Amniotic stem cell (primary cell): ENCODE measurements around the gene TADA3.

Source experiments
- DNase-seq: peaks from one replicate; lab custom pipeline; 2025; lab: John Stamatoyannopoulos, UW

TADA3 gene

DNA sequence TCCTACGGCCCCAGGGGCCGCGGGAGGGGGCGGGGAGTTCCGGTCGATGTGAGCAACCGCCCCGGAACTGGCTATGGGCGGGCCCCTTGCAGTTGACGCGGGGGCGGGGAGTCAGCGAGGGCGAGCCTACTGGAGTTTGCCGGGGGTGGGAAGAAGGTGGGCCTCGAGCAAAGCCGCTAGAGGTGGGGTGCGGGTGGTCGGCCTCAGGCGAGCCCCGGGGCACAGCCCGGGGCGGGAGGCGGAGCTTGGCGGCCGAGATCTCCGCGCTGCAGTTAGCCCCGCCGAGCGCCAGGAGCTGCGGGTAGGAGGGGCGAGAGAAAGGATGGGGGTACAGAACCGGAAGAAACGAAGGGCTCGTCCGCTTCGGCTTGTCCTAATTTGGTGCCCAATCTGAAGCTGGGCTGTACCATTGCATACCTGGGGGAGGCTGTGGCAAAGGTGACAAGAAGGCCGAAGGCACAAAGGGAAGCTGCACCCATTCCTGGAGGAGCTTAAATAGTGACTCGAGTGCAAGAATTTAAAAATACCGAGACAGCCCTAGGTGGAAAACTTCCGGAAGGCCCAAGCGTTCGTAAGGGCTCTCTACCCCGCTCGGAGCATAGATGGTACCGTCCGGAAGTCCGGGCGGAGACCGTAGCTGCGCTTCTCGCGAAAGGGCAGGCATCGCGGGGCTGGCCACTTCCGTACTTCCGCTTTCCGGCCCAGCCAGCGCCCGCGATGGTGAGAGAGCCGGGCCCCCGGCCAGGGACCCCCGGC lies at the start of gene TADA3, which contains the start of gene ARPC4:
Gene TADA3 (minus strand): TSS at position 69 of the 756 bp plus-strand sequence. CDS start 1,007 bp downstream, outside the sequence.
Gene ARPC4 (plus strand): TSS at position 678 of the 756 bp plus-strand sequence. CDS start 40 bp downstream, at position 718.
- DNase-seq: peak; percentile 94

GRCh38 chr3:9841015-9841414 lies 48.7 kb upstream of the TADA3 start:
- DNase-seq: no peak

DNA sequence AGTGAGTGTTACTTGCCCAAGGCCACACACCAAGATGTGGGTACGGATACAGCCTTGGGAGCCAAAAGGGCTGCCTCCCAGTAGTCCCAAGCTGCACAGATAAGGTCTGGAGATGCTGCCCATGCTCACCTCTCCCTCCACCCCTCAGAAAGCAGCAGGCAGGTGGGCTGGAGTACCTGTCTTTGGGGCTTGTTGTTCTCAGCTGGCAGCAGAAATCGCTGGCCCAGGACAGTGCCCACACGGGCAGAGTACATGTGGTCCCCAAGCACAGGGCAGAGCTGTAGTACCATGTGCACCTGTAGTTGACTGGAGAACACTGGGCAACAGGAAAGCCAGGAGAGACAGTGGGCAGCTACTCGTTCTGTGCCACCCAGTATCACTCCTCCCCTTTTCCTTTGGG lies 46.6 kb upstream of the TADA3 start:
- no peak for DNase-seq

DNA sequence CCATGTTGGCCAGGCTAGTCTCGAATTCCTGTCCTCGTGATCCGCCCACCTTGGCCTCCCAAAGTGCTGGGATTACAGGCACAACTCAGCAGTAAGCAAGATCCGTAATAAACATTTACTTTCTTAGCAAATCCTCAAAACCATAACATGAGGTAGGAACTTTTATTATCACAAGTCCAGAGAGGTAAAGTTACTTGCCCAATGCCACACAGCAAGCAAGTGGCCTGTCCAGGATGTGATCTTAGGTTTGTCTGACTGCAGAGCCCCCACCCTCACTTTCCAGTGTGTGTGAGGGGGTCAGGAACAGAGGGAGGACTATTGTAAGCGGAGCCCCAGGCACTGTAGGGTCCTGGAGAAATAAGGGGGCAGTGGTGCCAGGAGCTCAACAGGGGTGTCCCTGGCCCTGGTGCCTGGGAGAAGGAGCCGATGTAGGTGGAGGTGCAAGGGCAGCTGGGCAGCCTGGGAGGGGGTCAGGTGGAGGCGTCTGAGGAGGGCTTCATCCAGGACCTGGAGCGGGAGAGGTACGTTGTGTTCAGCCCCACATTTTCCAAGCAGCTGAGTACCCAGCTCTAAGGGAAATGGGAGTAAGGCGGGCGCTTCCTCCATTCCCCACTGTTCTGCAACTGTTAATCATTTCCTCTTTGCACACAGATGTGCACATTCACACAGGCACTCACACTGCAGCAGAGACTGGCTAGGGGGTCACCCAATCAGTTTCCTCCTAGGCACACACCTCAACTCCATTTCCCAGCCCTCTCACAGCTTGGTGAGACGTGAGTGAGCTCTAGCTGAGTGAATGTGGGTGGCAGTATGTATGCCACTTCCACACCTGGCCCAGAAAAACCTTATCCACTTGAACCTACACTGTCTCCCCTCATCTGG lies 45.7 kb upstream of the TADA3 start:
- DNase-seq: no peak

- DNase-seq: no peak
Observed at GRCh38 chr3:9834520-9835380, 42.5 kb upstream of the TADA3 start.

- no peak for DNase-seq
Observed at GRCh38 chr3:9833078-9833477, 40.8 kb upstream of the TADA3 start.

DNA sequence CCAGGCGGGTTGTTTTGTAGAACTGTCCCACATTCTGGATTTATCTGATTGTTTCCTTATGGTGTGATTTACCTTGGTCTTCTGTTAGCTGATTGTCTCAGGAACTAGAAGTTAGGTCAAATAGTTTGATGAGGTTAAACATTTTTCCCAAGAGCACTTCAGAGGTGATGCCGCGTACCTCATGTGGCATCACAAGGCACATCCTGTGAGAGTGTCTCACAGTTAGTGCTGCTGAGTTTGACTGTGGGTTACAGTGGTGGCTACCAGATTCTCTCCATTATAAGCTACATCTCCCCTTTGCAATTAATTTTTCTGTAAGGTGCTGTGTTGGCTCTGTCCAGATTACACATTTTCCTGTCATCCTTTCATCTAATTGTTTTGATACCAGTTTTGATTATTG lies 39.0 kb upstream of the TADA3 start:
- DNase-seq: no peak

DNA sequence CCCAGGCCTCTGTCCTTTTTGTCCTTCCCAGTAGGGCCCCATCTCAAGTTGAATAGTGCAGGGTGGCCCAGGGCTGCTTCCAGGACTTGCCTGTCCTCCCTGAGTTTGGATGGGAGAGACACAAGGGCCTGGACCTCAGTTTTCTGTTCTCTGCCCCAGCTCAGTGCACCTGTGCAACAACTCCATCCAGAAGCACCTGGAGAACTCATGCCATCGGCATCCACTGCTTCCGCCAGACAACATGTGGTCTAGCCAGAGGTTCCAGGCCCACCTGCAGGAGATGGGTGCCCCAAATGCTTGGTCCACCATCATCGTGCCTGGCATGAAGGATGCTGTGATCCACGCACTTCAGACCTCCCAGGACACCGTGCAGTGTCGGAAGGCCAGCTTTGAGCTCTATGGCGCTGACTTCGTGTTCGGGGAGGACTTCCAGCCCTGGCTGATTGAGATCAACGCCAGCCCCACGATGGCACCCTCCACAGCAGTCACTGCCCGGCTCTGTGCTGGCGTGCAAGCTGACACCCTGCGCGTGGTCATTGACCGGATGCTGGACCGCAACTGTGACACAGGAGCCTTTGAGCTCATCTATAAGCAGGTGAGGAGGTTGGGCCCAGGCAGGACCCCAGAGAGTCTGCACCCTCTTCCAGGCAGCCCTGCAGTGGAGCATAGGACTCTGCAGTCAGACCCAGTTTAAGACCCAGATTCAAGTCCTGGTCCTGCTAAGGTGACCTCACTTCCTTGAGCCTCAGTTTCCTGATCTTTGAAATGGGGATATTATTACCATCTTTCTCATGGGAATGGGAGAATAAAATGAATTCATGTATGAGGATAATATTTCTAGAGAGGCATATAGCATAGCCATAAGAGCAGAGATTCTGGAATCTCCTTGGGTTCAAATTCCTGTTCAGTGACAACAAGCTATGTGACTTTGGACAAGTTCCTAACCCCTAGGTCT lies 36.8 kb upstream of the TADA3 start:
- DNase-seq: no peak

DNA sequence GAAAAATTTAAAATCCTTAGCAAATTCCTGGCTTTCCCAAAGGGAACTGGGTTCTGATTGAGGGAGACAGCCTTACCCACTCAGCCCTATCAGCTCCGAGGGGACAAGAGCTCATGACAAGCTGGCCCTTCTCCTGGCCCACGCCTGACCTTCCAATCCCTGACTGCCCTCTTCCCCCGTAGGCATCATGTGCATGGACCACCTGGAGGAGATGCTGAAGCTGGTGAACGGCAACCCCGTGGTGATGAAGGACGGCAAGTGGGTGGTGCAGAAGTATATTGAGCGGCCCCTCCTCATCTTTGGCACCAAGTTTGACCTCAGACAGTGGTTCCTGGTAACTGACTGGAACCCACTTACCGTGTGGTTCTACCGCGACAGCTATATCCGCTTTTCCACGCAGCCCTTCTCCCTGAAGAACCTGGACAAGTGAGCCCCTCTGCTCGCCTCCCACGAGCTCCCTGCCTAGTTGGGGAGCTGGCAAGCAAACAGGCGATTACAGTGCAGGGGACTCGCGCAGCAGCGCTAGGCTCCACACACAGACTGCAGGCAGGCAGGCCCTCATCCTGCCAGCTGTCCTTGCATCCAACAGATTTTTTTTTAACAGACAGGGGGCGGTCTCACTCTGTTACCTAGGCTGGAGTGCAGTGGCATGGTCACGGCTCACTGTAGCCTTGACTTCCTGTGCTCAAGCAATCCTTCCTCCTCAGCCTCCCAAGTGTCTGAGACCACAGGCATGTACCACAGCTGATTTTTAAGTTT lies 34.7 kb upstream of the TADA3 start:
- DNase-seq: no peak

DNA sequence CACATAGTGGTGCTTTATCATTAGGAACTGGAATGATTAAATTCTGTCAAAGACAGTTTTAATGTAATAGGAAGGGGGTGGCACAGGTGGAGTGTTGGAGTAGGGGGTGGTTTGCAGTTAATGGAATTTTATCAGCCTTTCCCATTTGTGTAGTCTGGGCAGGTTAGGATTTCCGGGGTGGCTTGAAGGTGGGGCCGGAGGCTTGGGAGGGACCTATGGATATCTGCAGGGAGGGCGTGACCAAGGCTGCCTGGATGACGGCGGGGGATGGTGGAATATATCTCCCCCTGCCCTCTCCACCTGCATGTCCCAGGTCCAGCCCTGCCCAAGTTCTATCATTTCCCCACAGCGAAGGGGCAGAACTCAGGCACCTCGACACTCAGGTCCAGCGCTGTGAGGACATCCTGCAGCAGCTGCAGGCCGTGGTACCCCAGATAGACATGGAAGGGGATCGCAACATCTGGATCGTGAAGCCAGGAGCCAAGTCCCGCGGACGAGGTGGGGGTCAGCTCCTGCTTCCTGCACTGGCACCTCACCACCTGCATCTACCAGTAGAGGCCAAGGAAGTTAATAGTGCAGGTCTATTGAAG lies 33.3 kb upstream of the TADA3 start:
- no peak for DNase-seq

GRCh38 chr3:9820946-9821345 lies 28.7 kb upstream of the TADA3 start:
- DNase-seq: peak; percentile 10

GRCh38 chr3:9820543-9820942 lies 28.3 kb upstream of the TADA3 start:
- DNase-seq: no peak

DNA sequence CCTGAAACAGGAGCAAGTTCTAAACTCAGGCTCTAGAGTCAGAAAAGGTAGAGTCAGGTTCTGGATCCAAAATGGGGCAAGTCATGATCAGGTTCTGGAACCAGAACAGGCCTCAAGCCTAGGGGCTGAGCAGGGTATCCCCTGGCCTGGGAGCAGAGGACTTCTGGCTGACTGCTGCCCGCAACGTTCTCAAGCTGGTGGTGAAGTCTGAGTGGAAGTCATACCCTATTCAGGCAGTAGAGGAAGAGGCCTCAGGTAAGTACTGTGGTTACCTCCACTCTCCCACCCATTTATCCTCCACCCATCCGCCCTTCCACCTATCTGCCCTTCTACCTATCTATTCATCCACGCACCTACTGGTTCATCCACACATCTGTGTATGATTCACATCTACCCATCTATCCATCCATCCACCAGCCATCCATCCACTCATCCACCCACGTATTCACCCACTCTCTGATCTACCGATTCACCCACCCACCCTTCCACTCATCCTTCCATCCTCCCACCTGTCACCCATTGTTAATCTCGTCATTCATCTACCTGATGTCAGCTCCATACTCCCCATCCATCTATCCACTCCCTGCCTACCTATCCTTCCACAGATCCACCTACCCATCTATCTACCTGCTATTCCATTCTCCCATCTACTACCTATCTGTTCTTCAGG lies 26.5 kb upstream of the TADA3 start:
- DNase-seq: no peak

GRCh38 chr3:9817436-9817835 lies 25.2 kb upstream of the TADA3 start:
- no peak for DNase-seq

GRCh38 chr3:9815986-9816385 lies 23.7 kb upstream of the TADA3 start:
- no peak for DNase-seq

DNA sequence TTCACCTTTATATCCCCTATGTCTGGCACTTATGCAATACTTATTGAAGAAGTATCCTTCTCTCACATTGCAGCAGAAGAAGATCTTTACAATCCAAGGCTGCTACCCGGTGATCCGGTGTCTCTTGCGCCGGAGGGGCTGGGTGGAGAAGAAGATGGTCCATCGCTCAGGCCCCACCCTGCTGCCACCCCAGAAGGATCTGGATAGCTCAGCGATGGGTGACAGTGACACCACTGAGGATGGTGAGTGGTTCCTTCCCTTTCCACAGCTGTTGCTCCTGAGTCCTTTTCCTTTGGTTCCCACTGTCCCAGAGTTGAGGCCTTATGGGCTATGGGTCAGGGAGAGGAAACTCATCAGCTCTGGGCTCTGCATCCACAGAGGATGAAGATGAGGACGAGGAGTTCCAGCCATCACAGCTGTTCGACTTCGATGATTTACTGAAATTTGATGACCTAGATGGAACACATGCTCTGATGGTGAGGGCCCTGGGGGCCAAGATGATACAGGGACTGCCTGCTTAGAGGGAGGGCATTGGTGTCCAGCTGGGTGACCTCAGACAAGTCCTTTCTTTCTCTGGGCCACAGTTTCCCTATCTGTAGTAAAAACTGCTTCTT lies 20.7 kb upstream of the TADA3 start:
- no peak for DNase-seq

DNA sequence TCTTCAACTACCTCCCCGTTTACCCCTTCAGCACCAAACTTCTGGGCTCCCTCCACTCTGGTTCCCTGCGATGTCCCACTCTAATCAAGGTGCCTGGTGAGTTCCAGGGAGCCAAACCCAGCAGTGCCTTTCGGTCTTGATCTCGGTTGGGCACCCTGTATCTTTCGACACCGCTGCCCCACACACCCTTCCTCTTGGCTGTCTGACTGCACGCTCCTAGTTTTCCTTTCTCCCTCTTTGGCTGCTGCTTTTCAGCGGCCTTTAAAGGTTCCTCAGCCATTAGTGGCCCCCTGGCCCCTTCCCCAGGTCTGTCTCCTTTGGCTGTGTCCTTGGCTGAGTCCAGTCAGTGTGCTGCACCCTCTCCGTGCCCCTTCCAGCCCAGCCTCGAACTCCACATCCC lies 18.6 kb upstream of the TADA3 start:
- no peak for DNase-seq

- no peak for DNase-seq
Observed at GRCh38 chr3:9810433-9810770, 18.1 kb upstream of the TADA3 start.
